ENCODE data around the gene CFAP73. TPM values are rescaled to one million over a fixed set of nuclear protein-coding genes. Genes with fewer than 3 reads are reported as not detected.

Gene CFAP73
- polyA plus RNA-seq, 1 experiment = not detected

- H3K27me3 ChIP-seq (ENCODE audit: control insufficient read depth, insufficient read depth, low read length) = no peaks in the 10 kb centered on the region
- H3K27ac ChIP-seq (ENCODE audit: low read depth, low read length) = no peak overlapping the region
- TF ChIP-seq CTCF (IDR thresholded peaks at IDR 0.05; ENCODE audit: low read depth, low read length) = no peak
- CTCF ChIA-PET = interaction anchor here (0.7 kb wide), 1 partner anchor 8 kb away, joined by 4 read pairs; no protein-coding TSS in a partner anchor
- no peaks in the 10 kb centered on the region; the same call in 1 of the 2 replicates for H3K9me3 ChIP-seq (ENCODE audit: control insufficient read depth, insufficient read depth, low read length)
- DNase-seq (ENCODE audit: low read depth, low spot score) = no peak
- POLR2A ChIA-PET = no interaction called here
- no peak overlapping the region for H3K4me3 ChIP-seq (ENCODE audit: low read depth, low read length)
Measured at GRCh38 chr12:113167868-113168267, 18.3 kb downstream of the CFAP73 start.

GRCh38 chr12:113169697-113170096 lies 20.2 kb downstream of the CFAP73 start:
- ChIA-PET CTCF (interaction anchor here (0.7 to 9.7 kb wide), 3 partner anchors 67 to 176 kb away, joined by 3 to 132 read pairs (median 3); no protein-coding TSS in a partner anchor), POLR2A (no interaction called here)
- DNase-seq (ENCODE audit: low read depth, low spot score) = no peak
- TF ChIP-seq CTCF (IDR thresholded peaks at IDR 0.05; ENCODE audit: low read depth, low read length) = no peak
- no peaks in the 10 kb centered on the region for H3K9me3 ChIP-seq (ENCODE audit: control insufficient read depth, insufficient read depth, low read length)
- H3K4me3 ChIP-seq (ENCODE audit: low read depth, low read length) = no peak overlapping the region
- no peak overlapping the region for H3K27ac ChIP-seq (ENCODE audit: low read depth, low read length)
- no peaks in the 10 kb centered on the region for H3K27me3 ChIP-seq (ENCODE audit: control insufficient read depth, insufficient read depth, low read length)

- TF ChIP-seq CTCF (IDR thresholded peaks at IDR 0.05; ENCODE audit: low read depth, low read length) = no peak
- Histone ChIP-seq H3K27me3 (ENCODE audit: control insufficient read depth, insufficient read depth, low read length) (no peaks in the 10 kb centered on the region), H3K9me3 (ENCODE audit: control insufficient read depth, insufficient read depth, low read length) (no peaks in the 10 kb centered on the region), H3K27ac (ENCODE audit: low read depth, low read length) (no peak overlapping the region), H3K4me3 (ENCODE audit: low read depth, low read length) (no peak overlapping the region)
- ChIA-PET POLR2A (no interaction called here), CTCF (interaction anchor here (0.7 to 9.7 kb wide), 4 partner anchors 18 to 177 kb away, joined by 3 to 132 read pairs (median 4); no protein-coding TSS in a partner anchor)
- no peak for DNase-seq (ENCODE audit: low read depth, low spot score)
Measured at GRCh38 chr12:113170457-113170856, 20.9 kb downstream of the CFAP73 start.

- Histone ChIP-seq H3K27ac (ENCODE audit: low read depth, low read length) (no peak overlapping the region), H3K27me3 (ENCODE audit: control insufficient read depth, insufficient read depth, low read length) (no peaks in the 10 kb centered on the region), H3K4me3 (ENCODE audit: low read depth, low read length) (no peak overlapping the region), H3K9me3 (ENCODE audit: control insufficient read depth, insufficient read depth, low read length) (no peaks in the 10 kb centered on the region)
- no peak for TF ChIP-seq CTCF (IDR thresholded peaks at IDR 0.05; ENCODE audit: low read depth, low read length)
- ChIA-PET CTCF (interaction anchor here (0.7 to 9.7 kb wide), 3 partner anchors 18 to 578 kb away, joined by 3 to 132 read pairs (median 5); no protein-coding TSS in a partner anchor), POLR2A (no interaction called here)
- DNase-seq (ENCODE audit: low read depth, low spot score) = no peak
Measured at GRCh38 chr12:113170926-113171325, 21.4 kb downstream of the CFAP73 start.

- no peak overlapping the region for H3K27ac ChIP-seq (ENCODE audit: low read depth, low read length)
Measured at GRCh38 chr12:113171543-113171942, 22.0 kb downstream of the CFAP73 start.

More at GRCh38 chr12:113171543-113171942, 22.0 kb downstream of the CFAP73 start:
- Histone ChIP-seq H3K9me3 (ENCODE audit: control insufficient read depth, insufficient read depth, low read length) (peaks cover 1% of the 10 kb centered on the region; the same call in 1 of the 2 replicates), H3K27me3 (ENCODE audit: control insufficient read depth, insufficient read depth, low read length) (no peaks in the 10 kb centered on the region), H3K4me3 (ENCODE audit: low read depth, low read length) (no peak overlapping the region)
- POLR2A ChIA-PET = interaction anchor here (0.7 kb wide), 1 partner anchor 10 kb away, joined by 3 read pairs; no protein-coding TSS in a partner anchor
- no peak for DNase-seq (ENCODE audit: low read depth, low spot score)
- CTCF ChIA-PET = interaction anchor here (0.7 to 9.7 kb wide), 6 partner anchors 9 to 578 kb away, joined by 3 to 132 read pairs (median 4); no protein-coding TSS in a partner anchor
- TF ChIP-seq CTCF (IDR thresholded peaks at IDR 0.05; ENCODE audit: low read depth, low read length) = no peak

Measured in AG04450 (cell line).